Measurements from ENCODE around the gene IL26.
A peak's percentile ranks its signal among the peaks of the same experiment; 100 is the strongest.

The IL26 gene

DNA sequence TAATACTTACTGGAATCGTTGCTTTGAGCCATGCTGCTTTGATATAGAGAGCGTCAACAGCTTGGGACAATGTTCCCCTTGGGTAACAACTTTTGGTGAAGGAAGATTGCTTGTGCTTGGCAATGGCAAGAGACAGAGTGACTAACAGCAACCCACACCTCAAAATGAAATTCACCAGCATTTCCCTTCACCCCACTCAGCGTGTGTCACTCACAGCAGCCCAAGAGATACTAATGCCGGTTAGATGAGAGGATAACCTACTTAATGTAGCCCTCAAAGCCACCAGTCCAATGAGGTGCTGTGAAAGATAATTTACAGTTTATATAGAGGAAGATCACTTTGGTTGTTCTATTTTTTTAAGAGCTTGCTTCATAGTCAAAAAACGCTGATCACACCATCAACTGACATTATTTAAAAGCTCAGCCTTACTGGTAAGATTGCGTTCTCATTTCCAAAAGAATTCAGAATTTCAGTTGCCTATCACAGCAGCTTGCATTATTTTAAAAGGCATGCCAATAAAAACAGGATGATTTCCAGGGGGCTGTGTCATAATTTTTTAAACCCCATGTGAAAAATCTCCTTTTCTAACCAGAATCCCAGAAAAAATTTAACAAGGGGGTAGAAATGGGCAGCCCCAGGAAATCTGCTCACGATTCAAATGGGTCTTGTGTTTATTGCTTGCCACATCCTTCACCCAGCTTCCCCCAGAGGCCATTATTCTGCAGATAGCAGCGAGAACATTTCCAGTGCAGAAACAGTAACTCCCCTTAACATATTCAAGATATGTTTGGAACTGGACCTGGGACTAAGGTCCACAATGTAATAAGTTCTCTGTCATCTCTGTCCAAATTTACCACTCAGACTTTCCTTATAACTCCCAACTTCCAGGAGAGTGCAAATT, at the start of gene IL26:
TSS of gene IL26 (minus strand) at position 235 of the 901 bp plus-strand sequence. CDS start at position 181, 54 bp downstream.
- no peak for DNase-seq (ENCODE audit: low spot score)
- FAIRE-seq, result no peak

- FAIRE-seq, result no peak
Observed at GRCh38 chr12:68272732-68273131, 47.1 kb upstream of the IL26 start.

DNA sequence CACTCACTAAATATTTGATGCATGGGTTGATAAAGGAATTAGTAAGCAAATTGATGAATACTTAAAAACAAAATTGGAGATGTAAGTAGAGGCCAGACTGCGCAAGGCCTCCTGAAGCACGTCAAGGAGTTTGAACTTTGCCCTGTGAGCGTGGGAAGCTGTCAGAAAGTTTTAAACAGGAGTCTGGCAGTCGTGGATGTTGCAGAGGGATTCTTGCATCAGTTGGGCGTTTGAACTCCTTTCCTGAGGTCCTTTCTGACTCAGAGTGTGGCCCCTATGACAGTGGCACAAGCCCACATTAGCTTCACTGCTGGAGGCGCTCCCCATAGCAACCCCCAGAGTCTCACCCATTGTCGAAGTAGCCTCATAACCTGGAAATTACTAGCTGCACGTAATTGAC, 45.7 kb upstream of the IL26 start:
- FAIRE-seq (no peak), DNase-seq (ENCODE audit: low spot score) (no peak)

More at GRCh38 chr12:68272732-68273131, 47.1 kb upstream of the IL26 start:
- DNase-seq (ENCODE audit: low spot score), result no peak

GRCh38 chr12:68270358-68270757, 44.7 kb upstream of the IL26 start:
- DNase-seq (ENCODE audit: low spot score), result no peak

GRCh38 chr12:68269779-68270178, 44.2 kb upstream of the IL26 start:
- no peak for DNase-seq (ENCODE audit: low spot score)
- no peak for FAIRE-seq

More at GRCh38 chr12:68270358-68270757, 44.7 kb upstream of the IL26 start:
- no peak for FAIRE-seq

DNA sequence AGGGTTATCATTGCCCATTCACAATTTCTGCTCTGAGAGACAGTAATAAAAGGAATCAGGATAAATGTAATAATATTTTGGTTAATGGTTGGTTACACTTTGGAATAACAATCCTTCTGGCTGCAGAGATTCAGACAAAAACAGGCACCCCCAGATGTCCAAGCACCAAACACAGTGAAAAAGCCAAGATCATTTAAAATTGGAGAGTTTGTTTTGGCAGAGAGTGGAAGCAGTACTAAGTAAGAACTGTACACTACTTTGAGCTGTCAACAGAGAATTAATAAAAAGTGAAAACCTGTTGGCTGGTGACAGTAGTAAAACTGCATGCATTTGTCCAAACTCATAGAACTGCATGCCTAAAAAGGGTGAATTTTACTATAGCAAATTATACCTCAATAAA, 43.4 kb upstream of the IL26 start:
- DNase-seq (ENCODE audit: low spot score), result no peak
- no peak for FAIRE-seq

DNA sequence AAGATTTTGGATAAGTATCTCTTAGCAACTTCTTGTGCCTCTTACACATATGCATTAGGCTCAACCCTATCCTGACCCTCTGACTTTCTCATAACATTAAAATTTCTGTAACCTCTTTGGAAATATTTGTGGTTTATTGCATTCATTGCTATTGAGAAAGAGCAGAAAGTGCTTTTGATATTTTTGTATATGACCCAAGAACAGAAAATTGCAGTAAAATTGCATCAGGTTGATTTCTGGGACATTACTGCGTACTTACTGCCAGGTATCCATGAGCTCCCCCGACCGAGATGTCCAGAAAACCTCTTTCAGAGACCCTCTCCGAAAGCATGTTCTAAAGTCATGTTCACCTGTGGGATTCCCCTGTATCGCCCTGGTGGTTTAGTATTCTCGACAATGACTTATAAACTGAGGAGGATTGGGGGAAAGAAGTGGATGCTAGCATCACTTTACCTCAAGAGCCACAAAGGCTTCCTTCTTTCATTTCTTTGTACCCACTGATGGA, 42.3 kb upstream of the IL26 start:
- DNase-seq (ENCODE audit: low spot score) (no peak), FAIRE-seq (no peak)

DNA sequence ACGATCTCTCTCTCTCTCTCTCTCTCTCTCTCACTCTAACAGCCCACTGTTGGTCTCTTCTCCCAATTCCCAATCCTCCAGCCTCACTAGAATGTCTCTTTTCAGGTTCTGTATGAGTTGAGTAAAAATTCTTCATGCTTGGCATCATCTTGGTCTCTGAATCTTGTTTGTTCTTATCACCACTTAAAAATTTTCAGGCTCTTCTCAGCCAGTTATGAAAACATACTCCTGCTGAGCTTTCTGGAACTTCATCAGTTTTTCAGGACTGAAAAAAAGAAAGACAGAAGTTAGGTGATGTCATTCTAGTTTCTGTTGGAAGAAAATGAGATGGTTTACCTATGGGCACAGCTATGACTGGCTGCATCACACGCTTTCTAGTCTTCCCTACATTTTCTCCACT, 39.2 kb upstream of the IL26 start:
- DNase-seq (ENCODE audit: low spot score) (no peak), FAIRE-seq (no peak)

GRCh38 chr12:68264158-68264855, 38.7 kb upstream of the IL26 start:
- FAIRE-seq (no peak), DNase-seq (ENCODE audit: low spot score) (no peak)

DNA sequence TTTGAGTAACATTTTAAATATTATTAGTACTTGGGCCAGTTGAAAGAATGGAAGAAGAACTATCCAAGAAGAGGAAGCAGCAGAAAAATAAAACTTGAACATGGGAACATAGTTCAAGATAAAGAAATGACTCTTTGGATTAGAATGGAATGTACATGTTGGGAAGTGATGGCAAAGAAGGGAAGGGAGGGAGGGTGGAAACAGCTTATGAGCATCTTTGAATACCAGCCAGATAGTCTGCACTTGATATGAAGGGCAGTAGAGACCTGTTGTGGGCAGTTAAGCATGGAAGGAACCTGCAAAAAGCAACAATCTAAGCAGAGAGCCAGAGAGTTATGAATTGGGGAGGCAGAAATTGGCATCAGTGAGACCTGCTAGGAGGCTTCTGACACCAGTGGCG, 37.8 kb upstream of the IL26 start:
- no peak for FAIRE-seq
- DNase-seq (ENCODE audit: low spot score), result no peak

DNA sequence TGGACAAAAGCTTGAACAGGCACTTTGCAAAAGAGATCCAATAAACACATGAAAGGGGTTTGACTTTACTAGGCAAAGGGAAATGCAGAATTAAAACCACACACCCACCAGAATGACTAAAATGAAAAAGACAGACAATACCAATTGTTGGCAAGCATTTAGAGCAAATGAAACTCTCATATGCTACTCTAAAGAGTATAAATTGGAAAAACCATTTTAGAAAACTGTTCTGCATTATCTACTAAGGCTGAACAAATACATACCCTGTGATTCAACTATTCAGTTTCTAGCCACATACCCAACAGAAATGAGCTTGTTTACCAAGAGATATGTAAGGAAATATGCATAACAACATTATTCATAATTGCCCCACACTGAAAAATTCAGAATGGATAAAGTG, 36.3 kb upstream of the IL26 start:
- no peak for DNase-seq (ENCODE audit: low spot score)
- no peak for FAIRE-seq

DNA sequence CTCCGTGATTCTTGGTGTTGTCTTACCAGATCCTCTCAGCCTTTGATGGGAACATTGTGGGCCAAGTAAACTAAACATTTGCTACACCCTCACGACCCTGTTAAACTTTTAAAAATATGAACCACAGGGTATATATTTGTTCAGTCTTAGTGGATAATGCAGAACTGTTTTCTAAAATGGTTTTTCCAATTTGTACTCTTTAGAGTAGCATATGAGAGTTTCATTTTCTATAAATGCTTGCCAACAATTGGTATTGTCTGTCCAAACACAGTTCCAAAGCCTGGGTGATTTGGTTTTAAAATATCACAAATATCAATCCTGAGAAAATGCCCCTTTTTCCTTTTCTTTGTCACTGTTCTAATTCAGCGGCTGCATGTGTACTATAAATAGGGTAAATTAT, 34.5 kb upstream of the IL26 start:
- no peak for FAIRE-seq
- DNase-seq (ENCODE audit: low spot score), result no peak

- DNase-seq (ENCODE audit: low spot score) (peak; percentile 59), FAIRE-seq (peak; percentile 92)
Observed at GRCh38 chr12:68259318-68259940, 33.8 kb upstream of the IL26 start.

GRCh38 chr12:68253504-68253903, 27.9 kb upstream of the IL26 start, which contains the start of gene IL22:
IL22 (minus strand) TSS chr12:68253604; CDS start chr12:68253448, 156 bp downstream.
- no peak for FAIRE-seq
- no peak for DNase-seq (ENCODE audit: low spot score)

DNA sequence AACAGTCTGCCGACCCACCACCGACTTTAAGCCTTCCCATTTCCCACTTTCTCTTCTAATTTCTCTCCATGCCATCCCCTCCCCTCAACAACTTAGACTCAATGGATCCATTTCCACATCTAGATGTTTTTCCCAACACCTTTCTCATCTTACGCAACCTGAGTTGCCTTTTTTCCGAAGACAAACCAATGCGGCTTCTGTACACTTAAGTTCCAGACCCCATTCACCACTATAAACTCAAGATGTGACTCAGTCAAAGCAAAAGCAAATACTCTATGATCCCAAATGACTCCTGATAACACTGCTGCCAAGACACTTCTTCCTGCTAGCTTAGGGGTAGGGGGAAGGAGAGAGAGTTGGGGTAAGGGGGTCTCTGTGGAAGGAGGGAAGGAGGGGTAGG, 26.5 kb upstream of the IL26 start:
- FAIRE-seq (no peak), DNase-seq (ENCODE audit: low spot score) (no peak)

GRCh38 chr12:68250454-68250853, 24.8 kb upstream of the IL26 start:
- FAIRE-seq (no peak), DNase-seq (ENCODE audit: low spot score) (no peak)

DNA sequence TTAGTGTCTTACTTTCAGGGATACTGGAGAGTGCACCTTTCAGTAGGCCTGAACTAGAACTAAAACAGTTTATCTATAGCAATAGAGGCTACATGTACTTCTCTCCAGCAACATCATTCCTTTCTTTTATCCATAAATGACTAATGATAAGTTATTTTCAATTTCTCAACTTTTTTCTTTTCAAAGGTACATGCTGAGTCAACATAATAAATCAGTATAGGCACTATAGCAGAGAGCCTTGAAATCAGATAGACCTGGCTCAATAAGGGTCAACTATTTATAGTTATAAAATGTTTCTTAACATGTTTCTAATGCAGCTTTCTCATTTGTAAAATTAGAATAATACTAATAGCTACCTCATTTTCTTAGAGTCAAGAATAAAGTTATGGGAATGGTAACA, 22.2 kb upstream of the IL26 start:
- DNase-seq (ENCODE audit: low spot score) (no peak), FAIRE-seq (no peak)

DNA sequence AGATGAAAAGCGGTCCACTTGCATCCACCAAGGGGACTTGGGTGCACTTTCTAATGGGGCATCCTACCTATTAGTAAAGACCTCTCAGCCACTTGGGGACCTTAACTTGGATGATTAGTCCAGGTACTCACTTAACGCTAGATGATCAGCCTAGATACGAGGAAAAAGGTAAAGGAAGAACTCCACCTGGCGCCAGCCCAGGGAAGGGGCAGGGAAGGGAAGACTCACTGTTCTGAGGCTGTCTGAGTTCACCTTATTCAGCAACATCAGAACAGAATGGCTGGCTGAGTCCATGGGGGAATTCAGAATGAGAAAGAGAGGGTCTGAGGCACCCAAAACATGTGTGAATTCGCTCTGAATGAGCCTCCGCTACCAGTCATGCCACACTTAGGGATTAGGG, 20.7 kb upstream of the IL26 start:
- FAIRE-seq (no peak), DNase-seq (ENCODE audit: low spot score) (no peak)

DNA sequence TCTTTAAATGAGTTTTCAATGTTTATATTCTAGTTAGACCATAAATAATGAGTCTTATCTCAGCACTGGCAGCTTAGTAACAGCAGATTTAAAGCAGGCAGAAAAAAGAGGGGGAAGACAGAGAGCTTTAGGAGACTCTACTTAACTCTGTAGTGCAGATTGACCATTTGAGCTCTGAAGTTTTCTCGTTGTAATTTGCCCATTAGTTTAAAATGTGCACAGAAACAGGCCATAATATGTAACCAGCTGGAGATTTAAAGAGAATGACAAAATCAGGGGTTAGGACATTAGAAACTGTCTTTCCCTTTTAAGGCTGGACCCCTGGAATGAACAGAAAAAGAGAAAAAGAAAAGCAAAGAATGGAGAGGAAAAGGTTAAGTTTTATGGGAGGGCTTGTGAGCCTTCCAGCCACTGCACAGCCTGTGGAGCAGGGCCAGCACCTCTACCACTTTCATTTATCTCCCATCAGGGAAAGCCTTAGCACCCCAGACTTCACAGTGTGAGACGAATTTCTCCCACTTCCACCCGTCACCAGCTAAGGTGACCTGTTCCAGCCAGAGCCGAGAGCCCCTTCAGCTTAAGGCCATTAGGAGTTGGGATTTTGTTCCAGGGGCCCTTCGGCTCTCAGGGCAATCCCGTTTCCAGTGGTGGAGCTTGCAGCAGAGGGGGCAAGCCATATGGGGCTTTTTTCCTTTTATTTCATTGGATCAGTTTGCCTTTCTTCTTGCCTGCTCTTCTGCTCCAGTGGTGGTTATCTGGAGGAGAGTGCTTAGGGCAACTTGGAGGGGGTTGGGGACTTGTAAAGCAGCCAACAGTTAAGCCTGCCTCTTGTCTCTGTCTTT, 19.8 kb upstream of the IL26 start:
- no peak for DNase-seq (ENCODE audit: low spot score)
- no peak for FAIRE-seq

- FAIRE-seq, result no peak
- DNase-seq (ENCODE audit: low spot score), result no peak
Observed at GRCh38 chr12:68242777-68243176, 17.2 kb upstream of the IL26 start.

GRCh38 chr12:68240975-68241374, 15.4 kb upstream of the IL26 start:
- FAIRE-seq, result no peak
- DNase-seq (ENCODE audit: low spot score), result no peak
